Ovary (tissue), 3 donors: Measurements from ENCODE around the gene TM4SF20.

Experiments
- CTCF ChIP-seq, 3 donors: fragments of 450-650 bp in 2 of 3; fragments of 200-600 bp in 1 of 3; IDR thresholded peaks; one replicate each; pipeline versions ENCODE4 v1.5.1 to v1.8.0; 2016 to 2022; ENCODE audit warnings: antibody characterized with exemption in 3 of 3, mild to moderate bottlenecking in 1 of 3
- EP300 ChIP-seq: sonication (generic); formaldehyde crosslinking; IDR thresholded peaks from one replicate; pipeline ENCODE4 v1.6.1; 2017; ENCODE audit warnings: antibody characterized with exemption
- POLR2A ChIP-seq: fragments of 450-650 bp; IDR thresholded peaks from one replicate; pipeline ENCODE4 v1.6.1; 2017; ENCODE audit warnings: antibody characterized with exemption, mild to moderate bottlenecking, moderate library complexity
- donor health status: DM: no; HTN: no; CAD: no.

GRCh38 chr2:227313310-227313709, 65.8 kb downstream of the TM4SF20 start:
- TF ChIP-seq EP300: no peak
- TF ChIP-seq POLR2A: no peak
- no peak for TF ChIP-seq CTCF (IDR thresholded peaks at IDR 0.05)
